Fibroblast of pulmonary artery (primary cell): ENCODE results near the gene USP28.
"Not testable (repeated sequence)": the region's sequence is repeated elsewhere in the genome, so short reads cannot be mapped to it uniquely, and the experiment has no call there.

Source experiments
- DNase-seq: peaks from one replicate; pipeline ENCODE4 v3.0.0-alpha.2; 2010; ENCODE audit warnings: low read depth
- H3K4me3 ChIP-seq: replicated peaks from 2 replicates; pipeline ENCODE4 v1.5.1; 2011; ENCODE audit warnings: low read depth, mild to moderate bottlenecking, control low read depth, low read length, moderate library complexity
- CTCF ChIP-seq: IDR thresholded peaks from 2 replicates; pipeline ENCODE4 v1.5.1; 2011; ENCODE audit warnings: mild to moderate bottlenecking, control low read depth, low read length, inconsistent platforms; ENCODE audit errors: missing control alignments

The USP28 gene

GRCh38 chr11:113888848-113889247 lies 13.5 kb upstream of the USP28 start:
- TF ChIP-seq CTCF = no peak
- no peak overlapping the region for H3K4me3 ChIP-seq
- no peak for DNase-seq

- no peak for TF ChIP-seq CTCF
- no peak for DNase-seq
- H3K4me3 ChIP-seq = no peak overlapping the region
These were observed 10.5 kb upstream of the USP28 start for GRCh38 chr11:113885897-113886296.

- peak; percentile 60 for DNase-seq
- H3K4me3 ChIP-seq = no peak overlapping the region
- no peak for TF ChIP-seq CTCF
These were observed 9.0 kb upstream of the USP28 start for GRCh38 chr11:113884361-113884836.

GRCh38 chr11:113881856-113882255 lies 6.5 kb upstream of the USP28 start:
- TF ChIP-seq CTCF = no peak
- DNase-seq = no peak
- no peak overlapping the region for H3K4me3 ChIP-seq

GRCh38 chr11:113880971-113881370 lies 5.6 kb upstream of the USP28 start:
- TF ChIP-seq CTCF = no peak
- no peak overlapping the region for H3K4me3 ChIP-seq
- no peak for DNase-seq

GRCh38 chr11:113879446-113879845 lies 4.1 kb upstream of the USP28 start:
- DNase-seq = not testable (repeated sequence)

GRCh38 chr11:113877670-113878055 lies 2.3 kb upstream of the USP28 start:
- no peak for DNase-seq
- TF ChIP-seq CTCF = no peak
- no peak overlapping the region for H3K4me3 ChIP-seq

More at GRCh38 chr11:113879446-113879845, 4.1 kb upstream of the USP28 start:
- H3K4me3 ChIP-seq = not testable (repeated sequence)
